HG02571 (cell line): ENCODE measurements around the gene ZNF423.

ENCODE experiments used
- ATAC-seq: cut with Tn5 transposase; IDR thresholded peaks from one replicate; pipeline ENCODE4 v1.9.1; 2021; ENCODE audit warnings: mild to moderate bottlenecking, moderate library complexity; ENCODE audit not compliant: unreplicated experiment

Gene ZNF423

GRCh38 chr16:49674351-49674851 lies 181.5 kb downstream of the ZNF423 start:
- no peak for ATAC-seq

DNA sequence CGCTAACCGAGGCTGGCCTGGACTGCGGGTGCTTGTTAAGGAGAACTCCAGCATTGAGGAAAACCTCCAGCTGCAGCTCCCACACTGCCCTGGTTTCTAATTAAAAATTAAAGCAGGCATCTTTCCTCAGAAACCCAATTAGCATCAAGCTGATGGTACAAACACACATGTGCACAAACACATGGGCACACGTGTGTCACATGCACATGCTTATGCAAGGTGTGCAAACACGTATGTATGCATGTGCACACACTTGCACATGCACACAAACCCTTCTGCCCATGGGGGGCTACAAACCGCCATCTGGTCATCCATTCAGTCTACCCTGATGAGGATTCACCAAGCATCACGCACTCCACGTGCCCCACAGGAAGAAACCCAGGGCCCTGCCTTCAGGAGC lies 182.5 kb downstream of the ZNF423 start:
- ATAC-seq: no peak

DNA sequence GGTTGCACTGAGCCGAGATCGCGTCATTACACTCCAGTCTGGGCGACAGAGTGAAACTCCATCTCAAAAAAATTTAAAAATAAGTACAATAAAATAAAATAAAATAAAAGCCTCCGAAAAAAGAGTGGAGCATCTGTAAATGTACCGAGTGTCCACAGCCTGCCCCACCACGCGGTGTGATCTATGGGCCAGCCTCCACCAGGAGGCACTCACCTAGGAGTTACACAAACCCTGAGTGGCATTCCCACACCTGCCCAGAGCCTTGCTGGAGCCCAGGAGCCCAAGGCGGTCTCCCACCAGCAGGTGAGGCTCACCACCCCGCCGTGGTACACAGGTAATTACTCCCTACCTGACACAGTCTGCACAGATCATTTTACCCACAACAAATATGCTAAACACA lies 183.2 kb downstream of the ZNF423 start:
- no peak for ATAC-seq

- ATAC-seq: no peak
These were observed 184.6 kb downstream of the ZNF423 start for GRCh38 chr16:49671333-49671732.

DNA sequence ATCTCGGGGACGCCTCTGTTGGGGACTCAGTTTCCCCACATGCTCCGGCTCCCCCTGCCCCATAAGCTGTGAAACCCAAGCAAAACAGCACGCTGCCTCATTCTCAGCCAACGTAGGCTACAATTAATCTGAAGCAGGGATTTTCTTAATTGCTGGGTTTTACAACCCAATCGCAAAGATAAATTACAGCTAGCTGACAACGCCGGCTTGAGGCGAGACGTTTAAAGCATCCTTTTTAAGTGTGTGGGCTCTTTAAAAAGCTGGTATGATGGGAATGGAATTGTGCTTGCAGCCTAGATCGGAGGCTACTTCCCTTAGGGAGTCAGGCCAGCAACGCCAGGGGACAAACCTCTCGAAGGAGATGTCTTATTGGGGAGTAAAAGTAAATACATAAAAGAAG lies 185.3 kb downstream of the ZNF423 start:
- ATAC-seq: no peak

DNA sequence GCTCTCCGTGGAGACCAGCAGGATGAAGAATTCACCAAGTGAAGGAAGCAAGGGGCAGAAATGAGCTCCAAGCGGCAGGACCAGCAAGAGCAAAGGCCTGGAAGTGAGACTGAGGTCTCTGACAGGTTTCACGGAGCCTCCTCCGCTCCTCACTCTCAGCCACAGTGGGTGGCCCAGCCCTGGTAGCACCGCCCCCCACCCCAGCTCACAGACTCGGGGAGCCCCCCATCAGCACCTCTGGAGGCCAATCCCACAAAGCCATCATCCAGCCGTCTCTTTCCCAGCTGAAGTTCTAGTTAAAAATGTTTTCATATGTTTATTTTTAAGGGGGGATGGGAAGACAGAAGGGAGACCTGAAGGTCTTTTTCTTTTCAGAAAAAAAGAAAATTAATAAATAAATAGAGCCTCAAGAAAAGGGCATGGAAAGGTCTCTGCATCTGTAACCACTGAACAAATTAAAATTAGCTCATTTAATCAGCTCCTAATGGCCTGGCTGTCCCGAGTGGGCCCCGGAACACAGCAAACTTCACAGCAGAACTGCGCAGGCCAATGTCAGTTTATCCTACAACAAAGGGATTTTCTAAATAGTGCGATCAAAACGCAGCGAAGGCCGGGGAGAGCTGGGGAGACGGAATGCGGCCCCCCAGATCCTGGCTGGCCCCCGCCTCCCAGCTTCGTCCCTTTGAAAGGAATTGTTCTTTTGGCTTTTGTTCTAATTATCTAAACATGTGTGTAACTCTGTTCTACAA lies 190.3 kb downstream of the ZNF423 start:
- no peak for ATAC-seq

DNA sequence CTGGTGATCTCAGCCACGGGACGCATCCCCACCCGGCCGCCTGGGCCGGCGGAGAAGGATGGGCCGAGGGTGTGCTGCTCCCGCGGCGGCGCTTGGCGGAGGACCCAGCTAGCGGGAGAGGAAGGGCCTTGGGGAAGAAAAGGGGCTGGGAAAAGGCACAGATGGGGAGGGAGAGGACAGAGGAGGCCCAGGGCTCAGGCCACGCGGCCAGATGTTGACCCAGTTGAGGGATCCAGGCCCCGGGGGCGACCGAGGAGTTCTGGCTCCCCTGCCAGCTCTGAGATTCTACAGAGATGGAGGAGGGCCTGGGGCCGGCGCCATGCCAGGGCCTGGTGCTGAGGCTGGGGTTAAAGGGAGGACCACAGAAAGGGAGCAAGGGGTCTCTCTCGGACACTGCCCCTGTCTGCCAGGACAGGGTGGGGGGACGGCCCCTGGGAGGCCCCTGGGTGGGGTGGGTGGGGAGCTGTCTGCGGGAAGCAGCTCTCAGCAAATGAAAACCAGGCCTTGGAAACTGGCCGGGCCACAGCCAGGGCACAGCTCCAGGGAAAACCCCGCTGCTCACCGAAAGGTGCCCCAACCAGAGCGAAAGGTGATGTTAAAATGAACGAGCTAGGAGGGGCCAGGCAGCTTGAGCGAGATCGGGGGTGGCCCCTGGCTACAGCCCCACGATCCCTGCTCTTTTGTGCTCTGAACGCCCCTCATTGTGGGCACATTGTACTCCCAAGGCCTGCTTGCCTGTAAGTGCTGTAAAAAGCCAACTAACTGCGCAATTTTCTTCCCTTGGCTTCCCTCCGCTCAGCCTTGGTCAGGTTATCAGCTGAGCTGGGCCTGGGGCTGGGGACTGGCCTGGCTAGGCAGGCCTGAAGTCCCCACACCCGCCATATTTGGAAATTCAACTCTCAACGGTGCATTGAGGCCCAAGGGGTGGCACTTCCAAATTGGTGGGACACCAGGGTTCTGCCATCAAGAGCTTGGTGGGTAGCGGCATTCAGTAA lies 191.4 kb downstream of the ZNF423 start:
- ATAC-seq: no peak

DNA sequence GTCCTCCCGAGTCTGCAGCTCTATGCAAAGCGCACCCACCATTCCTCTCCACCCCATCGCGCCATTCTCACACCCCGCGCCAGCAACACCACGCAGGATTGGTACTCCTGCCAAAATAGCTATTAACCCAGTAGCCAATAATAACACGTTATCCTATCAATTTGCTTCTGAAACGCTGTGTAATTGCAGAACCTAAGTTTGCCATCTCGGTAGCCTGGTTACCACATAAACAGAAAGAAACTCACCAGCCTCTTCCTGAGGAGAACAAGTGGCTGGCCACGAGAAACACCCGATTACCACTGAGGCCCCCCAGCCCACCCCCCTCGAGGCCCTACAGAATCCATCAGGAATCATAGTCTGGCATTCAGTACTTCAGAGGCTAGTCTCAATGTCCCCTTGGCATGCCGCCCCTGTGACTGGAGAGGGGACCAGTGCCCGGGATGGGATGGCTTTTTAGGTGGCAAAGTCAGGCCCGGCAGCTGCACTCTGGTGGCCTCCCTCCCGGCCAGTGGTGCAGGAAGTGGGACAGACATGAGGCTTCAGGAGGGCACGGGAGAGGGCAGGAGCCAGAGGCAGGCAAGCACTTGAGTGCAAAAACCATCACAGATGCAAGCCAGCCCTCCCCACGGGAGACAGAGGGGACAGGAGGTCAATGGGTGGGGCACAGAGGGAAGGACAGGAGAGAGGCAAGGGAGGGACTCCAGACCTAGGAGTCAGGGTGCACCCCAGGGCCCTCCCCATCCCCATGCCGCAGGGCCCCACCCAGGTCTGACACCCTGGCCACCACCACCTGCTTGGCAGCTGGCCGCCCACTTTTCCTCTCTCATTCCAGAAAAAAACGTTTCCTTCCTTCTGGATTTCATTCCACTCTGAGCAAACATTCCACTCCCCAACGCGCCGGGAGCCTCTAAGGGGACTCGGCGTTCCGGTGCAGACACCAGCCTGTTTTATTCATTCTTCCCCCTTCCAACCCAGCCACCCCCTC lies 192.5 kb downstream of the ZNF423 start:
- ATAC-seq: no peak

- no peak for ATAC-seq
These were observed 193.3 kb downstream of the ZNF423 start for GRCh38 chr16:49662569-49662968.

DNA sequence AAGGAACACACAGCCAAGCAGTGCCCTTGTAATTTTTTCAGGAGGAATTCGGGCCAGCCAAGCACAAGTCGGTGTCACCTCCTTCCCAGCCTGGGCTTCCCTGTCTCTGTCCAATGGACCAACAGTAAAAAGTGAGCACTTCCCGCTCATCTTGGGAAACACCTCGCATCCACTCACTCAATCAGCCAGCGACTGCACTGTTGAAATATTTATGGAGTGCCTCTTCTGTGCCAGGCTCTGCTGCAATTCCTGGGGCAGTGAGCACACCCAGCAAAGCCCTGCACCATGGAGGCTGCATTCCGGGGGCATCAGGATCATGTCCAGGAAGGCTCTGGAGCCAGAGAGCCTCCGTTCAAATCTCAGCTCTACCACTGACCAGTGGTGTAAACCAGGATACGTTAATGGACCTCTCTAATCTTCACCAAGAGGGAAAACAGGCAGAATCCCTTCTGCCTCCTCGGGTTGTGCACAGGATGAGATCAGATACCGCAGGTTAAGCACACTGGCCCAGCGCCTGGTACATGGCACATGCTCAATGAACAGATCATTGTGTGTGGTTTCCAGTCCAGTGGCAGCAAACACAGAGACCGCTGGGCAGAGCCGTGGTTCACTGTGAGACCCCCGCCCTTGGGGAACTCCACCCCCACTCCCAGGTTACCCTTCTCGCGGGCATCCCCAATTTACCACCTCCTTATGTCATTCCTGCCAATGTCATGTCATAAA lies 194.3 kb downstream of the ZNF423 start:
- ATAC-seq: no peak

DNA sequence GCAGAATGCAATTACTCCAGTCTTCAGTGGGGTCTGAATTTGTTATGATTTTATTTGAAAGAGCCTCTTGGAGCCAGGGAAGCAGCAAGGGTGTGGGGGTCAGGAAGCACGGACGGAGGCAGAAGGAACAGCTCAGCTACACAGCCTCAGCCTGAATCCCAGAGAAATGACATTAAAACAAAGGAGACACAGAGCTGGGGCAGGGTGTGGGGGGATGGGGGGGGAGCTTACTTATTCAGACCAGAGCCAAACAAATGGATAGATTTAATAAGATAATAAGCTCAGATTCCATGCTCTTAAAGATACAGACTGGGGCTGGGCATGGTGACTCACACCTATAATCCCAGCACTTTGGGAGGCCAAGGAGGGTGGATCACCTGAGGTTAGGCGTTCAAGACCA lies 195.3 kb downstream of the ZNF423 start:
- ATAC-seq: no peak

DNA sequence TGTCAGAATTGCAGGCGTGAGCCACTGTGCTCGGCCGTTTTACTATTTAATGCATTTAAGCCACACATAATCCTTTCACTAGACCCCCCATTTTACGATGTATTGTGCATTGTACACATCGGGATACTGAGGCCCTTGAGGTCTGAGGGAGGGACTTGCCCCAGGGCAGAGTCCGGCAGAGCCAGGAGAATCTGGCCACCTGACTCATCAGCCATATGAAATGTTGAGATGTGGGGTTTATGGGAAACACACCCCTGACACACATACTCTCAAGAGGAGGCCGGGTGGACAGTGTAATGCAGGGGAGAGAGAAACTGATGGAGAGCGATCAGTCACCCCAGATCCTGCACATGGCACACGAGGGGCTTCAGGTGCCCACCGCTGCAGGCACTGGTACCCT lies 196.6 kb downstream of the ZNF423 start:
- ATAC-seq: no peak

DNA sequence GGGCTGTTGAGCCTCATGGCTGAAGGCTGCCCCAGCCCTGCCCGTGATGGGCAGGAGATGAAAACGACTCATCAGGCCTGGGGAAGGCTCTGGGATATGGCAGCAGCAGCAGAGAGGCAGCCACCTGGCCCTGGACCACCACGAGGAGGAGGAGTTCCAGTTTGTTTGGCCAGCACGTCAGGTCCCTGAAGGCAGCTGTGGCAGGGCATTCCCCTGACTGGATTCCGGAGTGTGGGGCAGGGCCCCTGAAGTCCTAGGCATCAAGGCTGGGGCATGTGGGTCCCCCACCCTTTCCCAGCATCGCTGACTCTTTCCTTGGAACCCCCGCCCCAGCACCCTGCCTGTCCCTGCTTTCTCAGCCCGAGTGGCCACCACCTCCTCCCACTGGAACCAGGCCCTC lies 197.4 kb downstream of the ZNF423 start:
- no peak for ATAC-seq

GRCh38 chr16:49657736-49658465 lies 198.0 kb downstream of the ZNF423 start:
- no peak for ATAC-seq

DNA sequence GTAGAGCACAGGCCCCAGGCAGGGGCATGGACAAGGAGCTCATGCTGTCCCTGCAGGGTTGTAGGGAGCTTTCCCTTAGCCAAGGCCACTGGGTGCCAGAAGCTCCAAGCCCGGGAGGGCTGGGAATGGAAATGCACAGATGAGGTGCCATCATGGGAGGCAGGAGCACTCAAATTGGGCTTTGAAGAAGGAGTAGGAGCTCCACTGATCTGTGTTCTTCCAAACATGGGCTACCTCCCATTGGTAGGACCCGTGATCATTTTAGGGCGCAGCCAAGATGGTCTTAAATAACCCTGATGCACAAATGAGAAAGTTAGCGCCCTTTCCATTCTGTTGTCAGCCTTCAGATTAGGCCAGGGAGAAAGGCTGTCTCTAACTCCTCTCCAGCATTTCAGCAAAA lies 201.5 kb downstream of the ZNF423 start:
- ATAC-seq: no peak

DNA sequence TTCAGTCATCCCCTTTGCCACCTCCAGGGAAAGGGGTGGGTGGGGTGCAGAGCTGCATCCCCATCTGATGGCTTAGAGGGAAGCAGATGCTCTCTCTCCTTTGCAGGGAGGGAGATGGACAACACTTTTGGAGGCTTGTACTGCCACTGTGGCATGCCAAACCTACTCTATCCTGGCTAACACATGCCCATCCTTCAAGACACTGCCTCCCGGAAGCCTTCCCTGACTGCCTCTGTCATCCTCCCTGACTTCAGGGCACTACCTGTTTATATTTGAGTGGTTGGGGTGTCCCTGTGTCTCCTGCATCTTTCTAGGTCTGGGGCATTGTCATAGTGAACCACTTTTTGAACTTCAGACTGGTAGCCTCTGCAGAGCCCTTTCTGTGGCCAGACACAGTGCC lies 202.3 kb downstream of the ZNF423 start:
- no peak for ATAC-seq

GRCh38 chr16:49653173-49653570 lies 202.7 kb downstream of the ZNF423 start:
- no peak for ATAC-seq

GRCh38 chr16:49652456-49653172 lies 203.3 kb downstream of the ZNF423 start:
- ATAC-seq: no peak

GRCh38 chr16:49651996-49652395 lies 203.9 kb downstream of the ZNF423 start:
- ATAC-seq: no peak
